ENCODE results near the gene ABHD1.
A peak's percentile ranks its signal among the peaks of the same experiment; 100 is the strongest.
"Not testable (repeated sequence)": the region's sequence is repeated elsewhere in the genome, so short reads cannot be mapped to it uniquely, and the experiment has no call there.

The ABHD1 gene

GRCh38 chr2:27123302-27124150 is at the start of gene ABHD1:
Gene ABHD1 (plus strand): TSS chr2:27123815. CDS start chr2:27123949, 134 bp downstream.
- DNase-seq (ENCODE audit: extremely low read depth, low read depth): no peak
- no peak; the same call in 1 of the 2 replicates for TF ChIP-seq CTCF (IDR thresholded peaks at IDR 0.05; ENCODE audit: low read depth, low read length)

- DNase-seq (ENCODE audit: extremely low read depth, low read depth): no peak
Measured at GRCh38 chr2:27074738-27075565, 48.7 kb upstream of the ABHD1 start.

DNA sequence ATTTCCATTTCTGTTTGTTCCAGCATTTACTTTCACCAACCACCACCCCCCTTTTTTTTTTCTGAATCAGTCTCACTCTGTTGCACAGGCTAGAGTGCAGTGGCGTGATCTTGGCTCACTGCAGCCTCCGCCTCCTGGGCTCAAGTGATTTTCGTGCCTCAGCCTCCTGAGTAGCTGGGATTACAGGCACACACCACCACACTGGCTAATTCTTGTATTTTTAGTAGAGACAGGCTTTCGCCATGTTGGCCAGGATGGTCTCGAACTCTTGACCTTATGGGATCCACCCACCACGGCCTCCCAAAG is 48.1 kb upstream of the ABHD1 start:
- not testable (repeated sequence) for DNase-seq (ENCODE audit: extremely low read depth, low read depth)

More at GRCh38 chr2:27074738-27075565, 48.7 kb upstream of the ABHD1 start:
- TF ChIP-seq CTCF (IDR thresholded peaks at IDR 0.05; ENCODE audit: low read depth, low read length): no peak

- DNase-seq (ENCODE audit: extremely low read depth, low read depth): no peak
- no peak for TF ChIP-seq CTCF (IDR thresholded peaks at IDR 0.05; ENCODE audit: low read depth, low read length)
Measured at GRCh38 chr2:27076323-27076722, 47.3 kb upstream of the ABHD1 start.

- TF ChIP-seq CTCF (IDR thresholded peaks at IDR 0.05; ENCODE audit: low read depth, low read length): no peak
- DNase-seq (ENCODE audit: extremely low read depth, low read depth): no peak
Measured at GRCh38 chr2:27077231-27077630, 46.4 kb upstream of the ABHD1 start.

- DNase-seq (ENCODE audit: extremely low read depth, low read depth): peak; percentile 93
- TF ChIP-seq CTCF (IDR thresholded peaks at IDR 0.05; ENCODE audit: low read depth, low read length): peak; percentile 2; the same call in 1 of the 2 replicates
Measured at GRCh38 chr2:27078267-27079194, 45.1 kb upstream of the ABHD1 start, which contains the start of gene EMILIN1. Gene EMILIN1 (plus strand): TSS chr2:27078615. CDS start chr2:27079066, 451 bp downstream.

All from AG09319 (cell line).